Jurkat, Clone E6-1 (cell line): Measurements from ENCODE around the gene HSD17B8.

Experiments
- DNase-seq: peaks from one replicate; pipeline ENCODE4 v3.0.0-alpha.2; 2011; ENCODE audit warnings: low read depth, low spot score
- H3K4me3 ChIP-seq: 2 replicates; pipeline ENCODE4 v1.5.1; 2011; ENCODE audit warnings: mild to moderate bottlenecking, low read length, control low read depth, moderate library complexity

The HSD17B8 gene

GRCh38 chr6:33170176-33171015, 34.1 kb upstream of the HSD17B8 start:
- H3K4me3 ChIP-seq: no peak overlapping the region
- no peak for DNase-seq

DNA sequence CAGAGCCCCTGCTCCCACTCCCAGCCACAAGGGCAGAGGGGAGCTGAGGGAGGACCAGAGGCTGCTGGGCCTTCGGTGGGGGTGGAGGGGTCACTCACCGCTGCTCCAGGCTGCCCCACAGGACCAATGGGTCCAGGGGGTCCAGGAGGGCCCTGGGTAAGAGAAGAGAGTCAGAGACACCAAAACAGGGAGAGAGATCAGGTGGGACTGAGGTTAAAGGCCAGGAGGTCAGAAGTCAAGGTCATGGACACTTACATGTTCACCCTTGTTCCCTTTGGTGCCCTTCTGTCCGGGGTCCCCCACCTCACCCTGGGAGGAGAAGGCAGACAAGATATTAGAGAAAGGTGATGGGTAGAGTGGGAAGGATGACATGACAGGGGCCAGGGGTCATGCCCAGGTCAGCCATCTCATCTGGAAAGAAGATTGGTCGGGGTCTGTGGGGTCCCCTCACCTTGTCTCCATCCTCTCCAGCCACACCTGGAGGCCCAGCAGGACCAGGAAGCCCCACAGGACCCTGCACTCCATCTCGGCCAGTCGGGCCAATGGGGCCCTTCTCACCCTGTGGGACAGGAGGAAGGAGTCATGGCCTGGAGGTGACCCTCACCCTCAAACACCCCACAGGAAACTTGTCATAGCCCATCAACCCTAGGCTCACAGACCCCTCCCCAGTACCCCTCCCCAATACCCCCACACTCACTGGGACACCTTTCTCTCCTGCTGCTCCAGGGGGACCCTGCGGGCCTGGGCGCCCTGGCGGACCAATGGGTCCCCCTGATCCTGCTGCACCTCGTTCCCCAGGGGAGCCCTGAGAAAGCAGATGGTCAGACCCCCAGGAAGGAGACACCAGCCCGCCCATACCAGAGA, 33.2 kb upstream of the HSD17B8 start:
- no peak for DNase-seq
- no peak overlapping the region for H3K4me3 ChIP-seq

DNA sequence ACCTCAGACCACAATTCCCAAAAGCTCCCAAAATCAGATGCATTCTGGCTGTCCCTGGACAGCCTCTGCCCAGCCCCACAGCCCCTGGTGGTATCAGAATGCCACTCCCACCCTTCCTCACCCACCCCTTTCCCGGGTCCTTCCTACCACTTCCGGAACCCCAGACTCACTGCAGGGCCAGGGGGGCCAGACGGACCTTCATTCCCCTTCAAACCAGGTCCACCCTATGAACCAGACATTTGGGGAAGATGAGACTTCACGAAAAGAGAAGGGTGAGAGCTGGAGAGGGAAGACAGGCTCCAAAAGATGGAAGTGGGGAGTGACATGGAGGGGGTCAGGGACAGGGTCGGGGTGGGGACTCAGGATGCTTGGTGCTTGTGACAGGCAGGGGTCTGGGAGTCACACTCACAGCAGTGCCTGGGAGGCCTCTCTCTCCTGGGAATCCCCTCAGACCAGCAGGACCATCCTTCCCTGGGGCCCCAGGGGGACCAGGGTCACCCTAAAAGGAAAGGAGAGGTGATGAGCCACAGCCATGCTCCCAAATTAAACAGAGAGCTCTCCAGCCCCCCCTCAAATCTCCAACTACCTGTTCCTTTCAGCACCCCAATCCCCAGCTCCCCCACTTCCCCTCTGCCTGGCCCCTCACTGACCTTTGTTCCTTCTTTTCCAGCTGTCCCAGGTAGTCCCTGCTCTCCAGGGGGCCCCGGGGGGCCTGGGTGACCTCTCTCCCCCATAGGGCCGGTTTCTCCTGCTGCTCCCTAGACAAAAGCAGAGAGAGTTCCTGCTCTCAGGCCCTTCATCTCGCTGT, 32.4 kb upstream of the HSD17B8 start:
- H3K4me3 ChIP-seq: no peak overlapping the region

GRCh38 chr6:33172688-33173534, 31.5 kb upstream of the HSD17B8 start:
- no peak overlapping the region for H3K4me3 ChIP-seq
- no peak for DNase-seq

More for the DNA sequence above, 32.4 kb upstream of the HSD17B8 start:
- DNase-seq: no peak

DNA sequence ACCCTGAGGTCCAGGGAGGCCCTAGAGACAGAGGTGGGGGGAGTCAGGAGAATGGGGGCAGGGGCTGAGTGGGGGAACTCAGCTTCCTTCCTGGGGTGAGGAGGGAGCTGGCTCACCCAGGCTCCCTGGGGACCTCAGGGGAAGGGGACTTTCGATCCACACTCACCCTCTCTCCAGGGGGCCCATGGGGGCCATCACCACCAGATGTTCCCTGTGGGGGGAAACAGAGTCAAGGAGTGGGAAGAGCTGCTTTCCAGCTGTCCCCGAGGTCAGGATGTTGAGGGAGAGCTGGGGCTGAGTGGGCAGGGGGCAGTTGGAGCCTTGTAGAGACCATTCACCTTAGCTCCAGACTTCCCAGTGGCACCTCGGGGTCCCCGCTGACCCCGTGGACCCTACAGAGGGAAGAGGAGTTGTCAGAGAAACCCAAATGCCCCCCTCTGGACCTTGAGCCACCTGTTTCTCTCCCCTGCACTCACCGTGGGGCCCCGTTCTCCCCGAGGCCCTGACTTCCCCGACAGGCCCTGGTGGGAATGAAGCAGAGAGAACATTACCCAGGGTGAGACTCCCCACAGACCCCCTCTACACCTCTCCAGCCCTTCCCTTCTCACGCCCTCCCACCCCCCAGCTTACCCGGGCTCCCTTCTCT, 30.8 kb upstream of the HSD17B8 start:
- no peak overlapping the region for H3K4me3 ChIP-seq
- DNase-seq: no peak

GRCh38 chr6:33174784-33175183, 29.7 kb upstream of the HSD17B8 start:
- no peak overlapping the region for H3K4me3 ChIP-seq
- DNase-seq: no peak

DNA sequence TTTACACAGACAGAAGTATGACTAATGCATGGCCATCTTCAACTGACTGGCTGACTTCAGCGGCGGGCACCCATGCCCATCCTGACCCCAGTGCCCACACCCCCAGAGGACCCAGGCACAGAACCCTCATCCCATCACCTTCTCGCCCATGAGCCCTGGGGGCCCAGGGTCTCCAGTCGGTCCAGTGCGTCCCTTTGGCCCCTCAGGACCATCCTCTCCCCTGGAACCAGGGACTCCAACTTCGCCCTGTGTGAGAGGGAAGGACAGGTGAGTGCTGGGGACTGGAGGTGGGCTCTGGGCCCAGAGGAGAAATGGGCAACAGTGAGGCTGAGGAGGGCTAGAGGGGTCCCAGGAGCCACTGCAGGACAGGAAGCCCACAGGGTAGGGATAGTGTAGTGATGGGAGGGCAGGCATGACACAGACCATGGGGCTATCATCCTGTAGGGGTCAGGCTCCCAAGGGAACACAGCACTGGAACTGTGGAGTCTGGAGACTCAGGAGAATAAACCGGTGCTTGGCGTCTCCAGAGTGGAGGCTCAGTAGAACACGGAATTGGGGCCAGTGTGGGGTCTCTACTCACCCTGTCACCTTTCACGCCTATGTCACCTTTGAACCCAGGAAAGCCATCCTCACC, 28.9 kb upstream of the HSD17B8 start:
- no peak overlapping the region for H3K4me3 ChIP-seq
- no peak for DNase-seq

DNA sequence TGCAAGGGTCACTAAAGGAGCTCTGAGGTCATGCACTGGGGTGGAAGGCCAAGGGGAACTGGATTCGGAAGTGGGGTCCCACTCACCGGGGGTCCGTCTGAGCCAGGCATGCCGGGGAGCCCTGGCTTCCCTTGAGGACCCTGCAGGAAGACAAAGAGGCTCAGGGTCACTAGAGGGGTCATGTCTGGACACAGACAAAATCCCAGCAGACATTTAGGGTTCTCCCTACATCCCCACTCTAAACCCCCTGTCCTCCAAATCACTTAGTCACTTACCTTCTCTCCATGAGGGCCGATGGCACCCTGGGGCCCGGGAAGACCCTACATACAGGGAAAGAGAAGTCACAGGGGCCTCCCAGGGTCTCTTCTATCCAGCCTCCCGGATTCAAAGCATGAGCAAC, 27.5 kb upstream of the HSD17B8 start:
- no peak overlapping the region for H3K4me3 ChIP-seq
- no peak for DNase-seq

- no peak overlapping the region for H3K4me3 ChIP-seq
- no peak for DNase-seq
Observed at GRCh38 chr6:33177552-33178446, 26.7 kb upstream of the HSD17B8 start.

- H3K4me3 ChIP-seq: no peak overlapping the region
- no peak for DNase-seq
Observed at GRCh38 chr6:33178755-33179475, 25.5 kb upstream of the HSD17B8 start.

GRCh38 chr6:33181141-33181540, 23.3 kb upstream of the HSD17B8 start:
- no peak for DNase-seq
- no peak overlapping the region for H3K4me3 ChIP-seq

- no peak for DNase-seq
- no peak overlapping the region for H3K4me3 ChIP-seq
Observed at GRCh38 chr6:33183071-33183683, 21.3 kb upstream of the HSD17B8 start.

DNA sequence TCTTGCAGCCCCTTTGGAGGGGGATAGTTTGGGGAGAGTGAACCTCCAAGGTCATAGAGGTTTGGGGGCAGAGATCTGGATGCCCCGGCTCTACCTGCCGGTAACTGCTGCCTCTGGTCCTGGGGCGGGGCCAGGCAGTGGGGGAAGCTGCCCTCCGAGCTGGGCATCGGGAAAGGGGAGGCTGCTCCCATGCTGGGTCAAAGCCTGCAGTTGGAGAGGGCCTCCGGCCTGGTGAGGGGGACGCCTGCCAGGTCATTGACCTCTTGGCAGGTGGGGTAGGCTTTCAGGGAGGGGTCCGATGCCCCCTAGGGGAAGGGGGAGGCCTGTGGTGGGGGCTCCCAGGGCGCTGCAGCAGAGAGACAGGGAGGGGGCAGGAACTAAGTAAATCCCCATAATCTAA, 19.3 kb upstream of the HSD17B8 start:
- no peak for DNase-seq
- H3K4me3 ChIP-seq: no peak overlapping the region

DNA sequence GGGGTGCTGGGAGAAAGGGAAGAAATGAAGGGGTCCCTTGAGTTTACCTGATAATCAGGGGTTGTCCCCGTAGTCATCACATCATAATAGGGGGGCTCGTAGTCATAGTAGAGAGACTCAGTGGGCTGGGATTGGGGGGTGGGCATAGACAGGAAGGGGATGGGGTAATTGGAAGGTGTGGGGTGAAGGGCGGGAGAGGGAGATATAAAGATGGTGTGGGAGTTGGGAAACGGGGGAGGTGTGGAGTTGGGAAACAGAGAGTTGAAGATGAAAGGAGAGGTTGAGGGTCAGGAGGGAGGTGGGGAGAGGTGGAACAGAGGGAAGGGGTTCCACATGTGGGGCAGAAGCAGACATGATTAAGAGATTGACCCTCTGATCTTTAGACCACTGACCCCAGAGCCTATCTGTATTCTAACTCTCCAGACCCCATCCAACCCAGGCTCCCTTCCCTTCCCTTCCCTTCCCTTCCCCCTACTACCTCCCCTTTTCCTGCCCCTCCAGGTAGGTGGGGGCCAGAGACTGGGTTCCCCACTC, 18.7 kb upstream of the HSD17B8 start:
- no peak for DNase-seq
- no peak overlapping the region for H3K4me3 ChIP-seq

DNA sequence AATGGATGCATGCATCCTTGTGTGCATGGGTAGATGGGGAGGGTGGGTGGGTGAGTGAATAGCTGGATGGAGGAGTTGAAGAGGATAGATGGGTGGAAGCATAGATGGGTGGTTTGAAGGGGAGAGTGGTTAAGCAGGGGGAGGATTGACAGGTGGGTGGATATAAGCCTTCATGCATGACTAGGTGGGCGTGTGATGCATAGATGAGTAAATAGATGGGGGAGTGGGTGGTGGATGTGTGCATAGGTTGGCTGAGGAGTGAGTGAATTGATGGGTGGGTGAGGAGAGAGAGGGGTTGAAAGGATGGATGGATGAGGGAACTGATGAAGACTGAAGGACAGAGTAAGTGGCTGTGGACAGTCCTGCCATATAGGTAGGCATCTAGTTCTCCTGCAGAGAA, 16.6 kb upstream of the HSD17B8 start:
- H3K4me3 ChIP-seq: no peak overlapping the region

DNA sequence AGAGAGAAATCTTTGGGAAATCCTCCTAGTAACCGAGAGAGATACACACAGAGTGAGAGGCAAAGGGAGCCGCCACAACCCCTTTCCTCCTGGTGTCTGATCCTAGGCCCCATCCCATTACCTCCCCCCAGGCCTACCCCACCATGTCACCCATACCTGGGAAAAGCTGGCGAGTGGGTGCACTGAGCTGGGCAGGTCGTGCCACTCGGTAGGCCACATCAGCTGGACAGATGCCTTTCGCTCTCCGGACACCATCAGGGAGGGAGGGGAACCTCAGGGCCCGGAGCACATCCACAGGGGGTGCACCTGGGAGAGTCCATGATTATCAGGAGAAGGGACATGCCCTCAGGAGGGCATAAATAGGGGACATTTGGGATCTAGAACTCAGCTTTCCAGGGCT, 15.3 kb upstream of the HSD17B8 start:
- H3K4me3 ChIP-seq: no peak overlapping the region

More for the DNA sequence above, 16.6 kb upstream of the HSD17B8 start:
- DNase-seq: no peak

More for the DNA sequence above, 15.3 kb upstream of the HSD17B8 start:
- DNase-seq: no peak
